Activated effector memory CD4-positive, alpha-beta T cell treated with anti-CD3 and anti-CD28 coated beads, Interleukin-2, amount 50 U/mL, for 16 hours (primary cell): Measurements from ENCODE around the gene KIF25.

Source experiments
- DNase-seq: peaks from one replicate; pipeline ENCODE4 v3.0.0-alpha.2; 2020

KIF25 gene

GRCh38 chr6:168091381-168092264, 94.2 kb downstream of the KIF25 start:
- DNase-seq = no peak

GRCh38 chr6:168092541-168092940, 95.1 kb downstream of the KIF25 start:
- DNase-seq = no peak

- no peak for DNase-seq
These were observed 95.6 kb downstream of the KIF25 start for GRCh38 chr6:168093071-168093505.

- no peak for DNase-seq
These were observed 96.2 kb downstream of the KIF25 start for GRCh38 chr6:168093634-168094033.
